NCI-H748 (cell line): ENCODE measurements around the gene ARHGEF19.
"Not testable (repeated sequence)": the region's sequence is repeated elsewhere in the genome, so short reads cannot be mapped to it uniquely, and the experiment has no call there.

Experiments
- DNase-seq: peaks from one replicate; lab custom pipeline; 2025; ENCODE audit not compliant: unreplicated experiment; lab: John Stamatoyannopoulos, UW

Gene ARHGEF19

DNA sequence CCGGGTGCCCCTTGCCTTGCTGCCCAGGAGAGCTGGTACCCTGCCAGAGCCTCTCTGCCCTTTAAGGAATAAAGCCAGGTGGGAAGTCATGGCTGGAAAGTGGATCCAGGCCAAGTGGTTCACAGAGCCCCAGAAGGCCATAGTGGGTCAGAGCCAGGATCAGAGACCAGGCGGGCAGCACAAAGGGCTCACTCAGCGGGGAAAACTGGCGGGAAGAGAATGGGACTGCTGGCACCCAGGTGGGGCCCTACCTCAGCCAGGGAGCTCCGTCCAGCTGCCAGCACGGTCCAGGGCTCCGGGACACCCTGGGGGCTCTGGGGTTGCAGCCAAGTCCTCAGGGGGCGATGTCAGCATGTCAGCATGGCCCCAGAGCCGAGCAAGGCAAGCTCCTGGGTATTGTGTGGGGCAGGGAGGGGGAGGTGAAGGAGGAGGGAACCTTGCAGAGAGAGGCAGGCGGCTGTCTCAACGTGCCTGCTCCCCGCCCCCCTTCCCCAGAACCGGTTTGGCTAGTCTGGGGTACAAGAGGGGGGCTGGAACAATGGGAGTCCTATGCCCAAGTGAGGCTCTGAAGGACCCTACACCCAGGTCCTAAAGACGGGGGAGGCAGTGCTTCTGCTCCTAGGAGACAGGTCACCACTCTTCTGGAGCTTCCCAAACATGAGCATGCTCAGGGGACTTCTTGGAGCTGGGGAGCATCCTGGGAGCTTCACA is at the start of gene ARHGEF19:
TSS of gene ARHGEF19 (minus strand) at position 402 of the 711 bp plus-strand sequence. CDS start 3,598 bp downstream, outside the sequence.
- DNase-seq = peak; percentile 75

DNA sequence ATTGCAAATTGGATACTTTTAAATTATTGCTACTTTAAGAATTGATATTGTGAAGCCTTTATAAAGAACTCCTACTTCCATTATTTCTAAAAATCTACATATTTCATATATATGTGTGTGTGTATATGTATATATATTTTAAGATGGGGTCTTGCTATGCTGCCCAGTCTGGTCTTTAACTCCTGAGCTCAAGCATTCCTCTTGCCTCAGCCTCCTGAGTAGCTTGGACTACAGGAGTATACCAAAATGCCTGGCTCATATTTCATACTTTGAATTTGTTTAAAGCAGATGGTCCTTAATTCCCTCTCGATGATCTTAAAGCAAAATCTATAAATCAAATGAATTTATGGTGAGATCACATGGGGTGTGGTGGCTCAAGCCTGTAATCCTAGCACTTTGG is 49.6 kb upstream of the ARHGEF19 start:
- no peak for DNase-seq

DNA sequence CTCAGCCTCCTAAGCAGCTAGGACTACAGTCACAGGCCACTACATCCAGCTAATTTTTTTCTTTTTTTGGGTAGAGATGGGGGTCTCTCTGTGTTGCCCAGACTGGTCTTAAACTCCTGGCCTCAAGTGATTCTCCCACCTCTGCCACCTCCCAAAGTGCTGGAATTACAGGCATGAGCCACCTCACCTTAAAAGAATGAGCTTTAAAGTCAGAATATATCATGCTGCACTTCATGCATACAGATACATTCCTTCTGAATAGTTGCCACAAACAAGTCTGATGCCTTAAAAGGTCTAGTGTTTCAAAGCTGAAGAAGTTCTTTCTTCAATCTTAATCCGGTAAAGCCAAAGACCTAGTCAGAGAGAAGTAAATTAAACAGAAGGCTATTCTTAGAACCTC is 48.4 kb upstream of the ARHGEF19 start:
- DNase-seq = no peak

DNA sequence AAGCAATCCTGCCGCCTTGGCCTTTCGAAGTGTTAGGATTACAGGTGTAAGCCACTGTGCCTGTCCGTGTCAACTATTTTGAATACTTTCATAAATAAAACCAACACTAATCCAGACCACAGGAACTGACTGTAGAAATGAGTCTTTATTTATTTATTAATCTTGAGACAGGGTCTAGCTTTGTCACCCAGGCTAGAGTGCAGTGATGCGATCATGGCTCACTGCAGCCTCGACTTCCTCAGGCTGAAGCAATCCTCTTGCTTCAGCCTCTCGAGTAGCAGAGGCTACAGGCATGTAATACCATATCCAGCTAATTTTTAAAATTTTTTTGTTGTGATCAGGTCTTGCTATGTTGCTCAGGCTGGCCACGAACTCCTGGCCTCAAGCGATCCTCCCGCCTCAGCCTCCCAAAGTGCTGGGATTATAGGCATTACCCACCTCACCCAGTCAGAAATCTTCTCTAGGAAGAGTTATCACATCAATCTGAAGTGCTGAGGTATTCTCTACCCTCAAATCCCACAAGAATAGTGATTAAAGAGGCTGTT is 46.2 kb upstream of the ARHGEF19 start:
- DNase-seq = no peak

DNA sequence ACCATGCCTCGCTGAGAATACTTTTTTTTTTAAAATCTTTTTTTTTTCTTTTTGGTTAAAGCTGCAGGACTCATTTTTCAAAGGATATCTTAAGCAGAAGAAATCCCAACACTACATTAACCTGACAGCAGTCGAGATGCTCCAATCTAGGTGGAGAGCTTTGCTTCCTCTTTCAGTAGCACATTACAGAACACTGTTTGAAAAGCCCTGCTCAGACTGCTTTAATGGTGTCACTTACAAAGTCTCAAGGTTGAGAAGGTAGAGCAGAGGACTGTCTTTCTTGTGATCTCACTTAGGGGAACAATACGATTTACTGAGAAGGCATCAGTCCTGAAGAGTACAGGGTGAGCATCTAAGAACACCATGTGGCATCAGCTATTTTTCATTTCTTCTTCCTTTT is 45.5 kb upstream of the ARHGEF19 start:
- no peak for DNase-seq

DNA sequence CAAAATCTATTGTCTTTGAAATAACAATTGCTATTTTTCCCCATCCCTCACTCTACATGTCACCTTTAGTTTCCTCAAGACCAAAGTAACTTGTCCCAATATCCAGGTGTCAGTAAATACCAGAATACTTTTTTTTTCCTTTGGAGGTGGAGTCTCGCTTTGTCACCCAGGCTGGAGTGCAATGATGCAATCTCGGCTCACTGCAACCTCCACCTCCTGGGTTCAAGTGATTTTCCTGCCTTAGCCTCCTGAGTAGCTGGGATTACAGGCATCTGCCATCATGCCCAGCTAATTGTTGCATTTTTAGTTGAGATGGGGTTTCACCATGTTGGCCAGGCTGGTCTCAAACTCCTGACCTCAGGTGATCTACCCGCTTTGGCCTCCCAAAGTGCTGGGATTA is 45.1 kb upstream of the ARHGEF19 start:
- DNase-seq = not testable (repeated sequence)

DNA sequence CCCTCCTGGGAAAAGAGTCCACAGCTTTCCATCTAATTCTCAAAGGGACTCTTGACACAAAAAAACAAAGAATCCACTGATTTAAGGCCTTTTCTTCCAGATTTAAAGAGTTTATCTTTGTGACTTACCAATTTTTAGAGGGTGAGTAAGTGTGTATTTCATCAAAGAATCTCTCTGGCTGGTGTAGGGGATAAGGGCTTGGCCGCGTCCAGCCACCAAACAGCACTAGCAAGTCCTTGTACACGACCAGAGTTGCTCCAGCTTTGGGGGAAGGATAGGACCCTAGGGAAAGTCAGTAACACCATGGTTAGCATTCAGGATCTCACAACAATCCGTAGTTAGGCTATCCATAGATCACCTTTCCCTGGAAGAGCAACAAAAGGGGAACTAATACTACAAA is 44.0 kb upstream of the ARHGEF19 start:
- no peak for DNase-seq

DNA sequence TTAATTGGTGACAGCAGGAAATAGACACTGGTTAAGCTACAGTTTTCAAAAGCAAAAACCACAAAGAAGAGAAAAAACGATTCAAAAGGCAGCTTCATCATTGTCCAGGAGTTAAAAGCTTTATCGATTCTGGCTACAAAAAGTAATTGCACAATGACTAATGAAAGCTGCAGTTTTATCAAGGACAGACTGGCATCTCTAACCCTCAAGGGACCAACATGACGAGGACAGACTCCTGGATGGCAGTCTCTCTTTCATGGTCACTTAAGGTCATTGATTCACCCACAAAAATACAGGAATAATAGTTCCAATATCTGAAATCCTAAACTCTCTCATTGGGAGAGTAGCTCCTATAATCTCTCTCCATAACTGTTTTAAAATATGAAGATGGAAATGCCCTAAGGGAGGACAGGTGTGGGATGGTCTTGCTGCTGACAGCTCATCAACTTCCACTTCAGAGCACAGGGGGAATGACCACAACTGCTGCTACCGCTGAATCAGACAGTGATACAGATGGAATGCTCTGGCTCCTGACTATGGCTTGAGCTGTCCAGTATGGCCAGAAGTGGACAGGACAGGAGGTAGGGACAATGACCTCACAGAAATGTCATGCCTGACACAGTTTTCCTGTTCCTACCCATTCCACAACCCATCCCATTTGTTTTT is 41.9 kb upstream of the ARHGEF19 start:
- DNase-seq = no peak

DNA sequence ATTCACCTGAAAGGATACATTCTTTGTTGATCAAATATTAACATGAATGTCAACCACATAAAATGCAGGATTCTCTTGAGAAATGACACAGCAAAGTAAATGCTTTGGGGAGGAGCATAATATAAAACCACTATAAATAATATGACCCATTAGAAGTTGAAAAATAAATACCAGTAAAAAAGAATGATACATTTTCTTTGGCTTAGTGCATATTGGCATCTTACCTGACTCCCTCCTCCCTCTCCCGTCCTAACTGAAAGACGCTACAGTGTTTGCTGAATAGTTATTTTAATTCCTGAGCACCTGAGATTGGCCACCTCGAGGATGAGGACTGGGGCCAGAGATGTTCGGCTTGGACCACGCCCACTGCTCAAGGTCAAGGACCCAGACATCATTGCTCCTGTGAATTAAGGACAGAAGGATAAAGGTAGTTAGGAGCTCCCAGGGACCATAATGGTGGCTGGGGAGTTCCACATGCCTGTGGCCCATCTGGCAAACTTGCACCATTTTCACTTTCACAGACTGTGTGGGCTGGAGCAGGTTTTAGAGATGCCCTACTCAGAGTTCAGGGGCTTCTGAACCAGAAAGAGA is 41.0 kb upstream of the ARHGEF19 start:
- no peak for DNase-seq

DNA sequence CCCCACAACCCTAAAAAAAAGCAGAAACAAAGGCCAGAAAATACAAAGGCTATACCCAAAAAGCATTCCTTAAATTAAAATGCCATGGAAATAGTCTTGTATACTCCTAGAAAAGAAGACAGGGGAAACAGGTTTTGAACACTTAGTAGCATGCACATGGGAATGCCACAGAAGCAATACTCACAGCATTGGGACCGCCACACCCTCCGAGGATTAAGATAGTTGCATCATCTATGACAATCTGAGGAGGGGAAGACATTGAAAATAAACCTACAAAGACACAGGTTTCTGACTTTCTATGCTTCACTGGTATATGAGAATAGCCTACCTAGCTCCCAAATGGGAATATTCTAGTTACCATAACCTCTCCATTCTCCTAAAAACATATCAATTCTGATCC is 40.5 kb upstream of the ARHGEF19 start:
- no peak for DNase-seq

DNA sequence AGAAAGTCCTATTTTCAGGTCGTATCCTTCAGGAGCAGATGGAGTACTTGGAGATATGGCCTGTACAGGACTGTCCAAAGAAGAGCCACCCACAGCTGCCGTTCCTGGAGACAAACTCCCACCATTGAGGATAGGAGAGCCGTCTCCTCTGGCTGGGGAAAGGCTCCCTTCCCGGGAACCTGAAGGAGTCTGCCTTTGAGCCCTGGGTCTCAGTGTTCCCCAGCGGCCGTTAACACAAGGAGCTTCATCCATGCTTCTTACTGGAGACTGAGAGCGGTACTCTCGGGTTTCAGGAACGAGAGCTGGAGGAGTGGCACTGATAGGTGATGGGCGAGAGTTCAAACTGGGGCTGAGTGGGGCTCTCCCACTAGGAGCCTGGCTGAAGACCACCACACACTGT is 38.9 kb upstream of the ARHGEF19 start:
- DNase-seq = no peak

DNA sequence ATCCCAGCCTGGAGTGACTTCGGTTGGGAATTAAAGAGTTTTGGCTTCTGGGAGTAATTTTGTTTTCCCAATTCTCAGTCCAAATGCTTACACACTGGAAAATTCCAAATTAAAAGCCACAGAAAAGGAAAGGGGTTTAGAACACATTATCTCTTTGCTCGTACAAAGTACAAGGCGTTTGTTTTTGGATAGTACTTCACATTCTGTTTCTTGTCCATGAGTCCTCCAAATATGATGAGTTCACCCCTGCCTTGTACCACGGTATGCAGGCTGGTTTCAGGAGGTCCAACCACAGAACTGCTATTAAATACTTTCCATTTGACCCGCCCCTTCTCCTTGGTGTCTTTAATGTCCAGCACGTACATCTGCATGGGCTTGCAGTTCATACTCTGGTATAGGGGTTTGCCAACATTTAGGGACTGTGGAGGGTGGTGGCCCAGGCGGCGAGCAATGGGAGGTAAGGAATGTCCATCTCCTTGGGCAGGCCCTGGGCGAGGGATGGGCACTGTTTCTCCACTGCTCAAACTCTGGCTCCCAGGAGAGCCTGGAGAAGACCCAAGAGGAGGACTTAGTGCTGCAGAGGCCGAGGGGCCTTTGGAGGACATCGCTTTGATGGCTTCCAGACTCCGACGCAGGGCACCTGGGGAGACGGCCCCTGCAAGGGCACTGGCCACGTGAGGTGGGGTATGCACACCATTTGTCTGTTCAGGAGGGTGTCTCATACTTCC is 38.2 kb upstream of the ARHGEF19 start:
- DNase-seq = no peak

DNA sequence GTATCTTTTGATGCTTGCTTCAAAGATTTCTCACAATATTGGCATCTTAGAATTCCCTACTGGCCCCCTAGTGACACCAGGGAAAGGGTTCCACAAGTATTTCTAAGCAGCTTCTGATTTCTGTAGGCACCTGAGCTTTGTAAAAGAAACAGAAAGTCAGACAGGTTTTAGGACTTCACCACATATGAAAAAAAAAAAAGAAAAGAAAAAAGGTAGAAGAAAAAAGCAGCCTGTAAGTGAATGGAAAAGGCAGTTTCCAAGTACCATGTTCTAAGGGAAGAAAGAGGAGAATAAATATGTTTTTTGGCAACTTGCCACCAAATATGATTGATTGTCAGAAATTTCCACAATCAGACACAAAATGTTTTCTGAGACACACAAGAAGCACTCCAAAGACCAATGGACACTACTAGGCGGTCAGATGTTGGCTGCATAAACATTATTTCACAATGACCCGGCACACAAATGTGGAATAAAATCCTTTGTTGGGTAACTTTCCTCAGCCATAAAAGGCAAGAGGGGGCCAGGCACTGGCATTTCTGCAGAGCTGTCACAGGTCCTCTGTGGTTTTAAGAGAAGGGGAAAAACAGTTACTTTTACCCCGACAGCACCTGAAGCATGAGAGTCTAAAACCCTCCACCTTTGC is 37.3 kb upstream of the ARHGEF19 start:
- DNase-seq = no peak

DNA sequence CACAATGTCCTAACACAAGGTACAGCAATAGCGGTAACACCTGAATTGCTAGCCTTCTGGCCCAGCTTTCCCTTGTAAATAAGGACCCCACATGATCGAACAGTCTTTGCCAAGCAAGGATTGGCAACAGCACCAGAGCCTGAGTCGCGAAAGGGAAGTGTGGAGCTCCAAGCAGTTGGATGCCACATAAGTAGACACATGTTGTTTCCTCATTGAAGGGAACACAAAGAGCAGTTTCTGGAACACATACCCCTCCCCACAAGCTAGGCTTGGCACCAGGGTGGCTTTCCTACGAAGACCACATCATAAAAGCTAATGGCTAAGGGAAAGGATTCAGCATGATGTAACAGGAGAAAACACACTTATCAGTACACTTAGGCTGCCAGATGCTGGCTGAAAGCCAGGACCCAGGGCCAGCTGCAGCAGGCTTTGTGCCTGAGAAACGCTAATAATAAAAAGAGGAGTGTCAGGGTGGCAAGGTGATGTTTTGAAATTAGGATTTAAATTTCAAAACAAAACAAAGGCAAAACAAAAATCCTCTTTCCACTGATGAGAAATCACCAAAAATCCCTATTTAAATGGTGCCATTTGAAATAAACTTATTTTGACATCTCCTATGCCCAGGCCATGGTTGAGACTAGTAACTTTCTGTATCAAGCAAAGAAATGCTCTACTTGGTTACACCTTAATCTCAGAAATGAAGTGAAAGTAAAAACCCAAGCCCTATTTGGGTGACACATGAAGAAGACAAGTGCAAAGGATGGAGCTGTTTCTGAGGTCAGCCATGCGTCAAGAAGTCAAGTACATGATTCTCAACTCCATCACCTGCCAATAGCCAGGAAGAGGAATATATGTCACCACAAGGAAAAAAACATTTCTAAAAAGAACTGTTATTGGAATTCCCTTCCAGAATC is 36.4 kb upstream of the ARHGEF19 start:
- peak; percentile 97 for DNase-seq

DNA sequence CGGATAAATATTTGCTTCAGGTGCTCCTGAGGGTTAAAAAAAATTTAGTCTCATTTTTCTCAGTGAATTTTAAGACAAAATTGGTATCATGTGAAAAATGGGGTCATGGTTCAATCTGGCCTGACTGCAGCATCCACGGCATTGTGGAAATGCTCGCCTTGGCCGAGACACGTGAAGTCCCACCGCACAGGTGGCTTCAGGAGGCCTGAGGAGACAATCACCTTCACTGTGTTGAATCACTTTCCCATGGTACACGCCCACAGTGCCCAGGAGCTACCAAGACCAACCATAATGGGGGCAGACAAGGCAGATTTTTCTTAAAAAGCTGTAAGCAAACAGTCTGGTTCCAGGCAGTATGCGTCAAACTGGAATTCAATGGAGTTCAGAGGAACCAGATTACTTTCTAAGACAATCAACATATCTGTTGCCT is 35.6 kb upstream of the ARHGEF19 start:
- peak; percentile 15 for DNase-seq

DNA sequence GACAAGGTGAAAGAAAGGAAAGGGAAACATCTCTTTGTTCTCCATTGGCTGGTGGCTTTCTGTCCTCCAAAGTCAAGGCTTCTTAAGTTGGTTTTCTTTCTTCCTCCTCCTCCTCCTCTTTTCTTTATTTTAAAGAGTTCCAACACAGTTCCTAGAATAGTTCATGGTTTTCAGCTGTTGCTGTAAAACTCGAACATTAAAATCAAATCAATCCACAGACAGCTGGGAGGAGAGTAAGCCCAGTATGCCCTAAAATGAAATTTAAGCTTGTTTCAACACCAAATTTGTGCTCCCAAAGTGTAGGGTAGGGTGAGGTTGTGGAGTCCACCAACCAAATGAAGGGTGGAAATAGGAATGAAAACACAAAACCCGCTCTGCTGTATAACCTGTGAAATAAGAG is 35.0 kb upstream of the ARHGEF19 start:
- no peak for DNase-seq

DNA sequence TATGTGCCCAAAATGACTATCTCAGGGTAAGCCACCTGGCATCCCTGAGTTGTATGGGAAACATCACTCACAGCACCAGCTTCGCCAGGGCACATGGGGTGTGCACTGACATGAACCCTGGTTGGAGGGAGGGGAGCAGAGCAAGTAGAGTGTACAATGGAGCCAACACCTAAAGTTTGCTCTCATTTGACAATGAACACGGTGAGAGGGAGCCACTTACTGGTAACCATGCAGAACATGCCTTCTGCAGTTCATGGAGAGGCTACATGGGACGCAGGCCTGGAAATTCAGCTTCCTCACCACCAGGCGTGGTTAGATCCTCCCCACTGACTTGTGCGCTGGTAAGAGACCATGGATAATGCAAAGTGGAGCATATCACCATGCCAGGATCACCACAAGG is 34.5 kb upstream of the ARHGEF19 start:
- DNase-seq = no peak

DNA sequence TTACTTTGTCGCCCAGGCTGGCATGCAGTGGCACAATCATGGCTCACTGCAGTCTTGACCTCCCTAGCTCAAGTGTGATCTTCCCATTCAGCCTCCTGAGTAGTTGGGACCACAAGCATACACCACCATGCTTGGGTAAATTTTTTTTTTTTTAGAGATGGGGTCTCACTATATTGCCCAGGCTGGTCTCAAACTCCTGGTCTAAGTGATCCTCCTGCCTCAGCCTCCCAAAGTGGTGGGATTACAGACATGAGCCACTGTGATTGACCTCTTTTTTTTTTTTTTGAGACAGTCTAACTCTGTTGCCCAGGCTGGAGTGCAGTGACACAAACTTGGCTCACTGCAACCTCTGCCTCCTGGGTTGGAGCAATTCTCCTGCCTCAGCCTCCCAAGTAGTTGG is 33.8 kb upstream of the ARHGEF19 start:
- DNase-seq = not testable (repeated sequence)

DNA sequence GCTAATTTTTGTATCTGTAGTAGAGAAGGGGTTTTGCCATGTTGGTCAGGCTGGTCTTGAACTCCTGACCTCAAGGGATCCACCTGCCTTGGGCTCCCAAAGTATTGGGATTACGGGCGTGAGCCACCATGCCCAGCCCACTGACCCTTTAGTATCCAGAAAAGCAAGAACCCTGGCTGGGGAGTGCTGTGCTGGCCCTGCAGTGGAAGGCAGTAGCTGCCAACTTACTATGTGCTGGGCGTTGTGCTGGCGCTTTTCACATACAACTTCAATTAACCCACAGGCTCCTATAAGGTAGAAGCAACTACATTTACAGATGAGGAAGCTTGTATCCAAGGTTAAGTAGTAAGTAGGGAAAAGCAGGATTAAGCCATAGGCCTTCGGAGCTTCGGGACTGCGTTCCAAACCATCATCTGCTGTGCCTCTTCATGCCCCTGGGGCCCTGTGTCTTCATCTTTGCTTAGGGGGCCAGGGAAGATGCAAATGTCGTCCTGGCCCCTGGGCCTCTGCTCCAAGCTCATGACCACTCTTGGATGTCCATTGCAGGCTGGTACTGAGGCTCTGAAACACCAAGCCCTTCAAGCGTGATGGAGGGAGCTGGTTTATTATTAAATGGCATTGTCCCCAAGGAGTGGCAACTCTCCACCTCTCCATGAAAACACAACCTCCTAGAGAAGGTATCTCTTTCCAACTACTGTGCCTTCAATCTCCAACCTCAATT is 33.2 kb upstream of the ARHGEF19 start:
- DNase-seq = no peak
